Spleen (tissue), 11 donors: ENCODE results near the gene ARR3. TPM values are rescaled to one million over a fixed set of nuclear protein-coding genes. Genes with fewer than 3 reads are reported as not detected.

Experiments
- polyA plus RNA-seq, 3 donors: library from polyadenylated mRNA; stranded (reverse); fragments of 200-250 nt; gene quantifications; one replicate each; pipeline ENCODE4 v1.2.1, GENCODE V29; 2013
- small RNA-seq, 4 donors: library from RNA; depleted of rRNA; stranded (forward); fragments of <200 nt; gene quantifications; one replicate each; pipeline ENCODE3, GENCODE V24; 2016
- total RNA-seq, 7 donors: library from RNA; depleted of rRNA in 3 of 7; stranded (reverse); fragments of >200 nt in 3 of 7; fragmentation: NEBNext Ultra II Directional in 4 of 7; extraction: Animal tissue kit (Norgen Biotek cat#: 25700) in 4 of 7; gene quantifications; one replicate each; pipeline versions ENCODE4 v1.1.0 to v1.2.1, GENCODE V29; 2016 to 2021
- donor health status: healthy with polysubstance abuse.
- donor health status: DM: no; HTN: no; CAD: no; lungs with moderate emphysema.
- donor health status: DM: no; HTN: no; CAD: no.
- donor health status: Bipolar disorder and iron deficiency.
- donor health status: healthy.
- donor health status: DM: no; HTN: no; CAD: no.
- donor health status: DM: yes; HTN: yes; CAD: no.

The ARR3 gene
- total and polyA plus RNA-seq, 10 donors, result not detected

Small RNA genes lying within 50 kb of the gene (small RNA-seq; reads per million reads assigned to genes)
- gene RNA5SP507, result 0 to 0.12 (median 0.07) reads per million in 4 donors

Other genes with a start within 250 kb of the ARR3 start
- gene AWAT2, start 218.4 kb upstream of the ARR3 start, total RNA-seq, result not detected
- not detected for gene AWAT2, start 218.4 kb upstream of the ARR3 start, polyA plus RNA-seq
- gene OTUD6A, start 205.9 kb upstream of the ARR3 start, total RNA-seq, result not detected
- gene OTUD6A, start 205.9 kb upstream of the ARR3 start, polyA plus RNA-seq, result not detected
- 10 to 100 TPM; 36.4 to 67.7 (median 48.1) TPM for gene IGBP1, start 134.9 kb upstream of the ARR3 start, total RNA-seq
- 10 to 100 TPM; 48.4 to 78.4 (median 67.6) TPM for gene IGBP1, start 134.9 kb upstream of the ARR3 start, polyA plus RNA-seq
- gene DGAT2L6, start 90.9 kb upstream of the ARR3 start, total RNA-seq, result not detected
- not detected for gene DGAT2L6, start 90.9 kb upstream of the ARR3 start, polyA plus RNA-seq
- not detected for gene AWAT1, start 33.7 kb upstream of the ARR3 start, total RNA-seq
- not detected for gene AWAT1, start 33.7 kb upstream of the ARR3 start, polyA plus RNA-seq
- 1 to 10 TPM in 4 of 7 donors, under 1 TPM in 3; 0.27 to 1.8 (median 1.3) TPM for gene P2RY4, start 8.1 kb upstream of the ARR3 start, total RNA-seq
- gene P2RY4, start 8.1 kb upstream of the ARR3 start, polyA plus RNA-seq, result under 1 TPM in 2 of 3 donors, not detected in 1; 0.06 to 0.11 TPM
- gene RAB41, start 13.8 kb downstream of the ARR3 start, total RNA-seq, result not detected
- gene RAB41, start 13.8 kb downstream of the ARR3 start, polyA plus RNA-seq, result not detected
- 10 to 100 TPM; 20.0 to 28.6 (median 25.3) TPM for gene PDZD11, start 21.6 kb downstream of the ARR3 start, total RNA-seq
- gene PDZD11, start 21.6 kb downstream of the ARR3 start, polyA plus RNA-seq, result 10 to 100 TPM; 36.7 to 44.5 (median 40.2) TPM
- gene KIF4A, start 21.8 kb downstream of the ARR3 start, total RNA-seq, result 1 to 10 TPM; 1.4 to 6.0 (median 3.2) TPM
- gene KIF4A, start 21.8 kb downstream of the ARR3 start, polyA plus RNA-seq, result 1 to 10 TPM in 2 of 3 donors, under 1 TPM in 1; 0.41 to 1.5 (median 1.3) TPM
- gene GDPD2, start 155.0 kb downstream of the ARR3 start, total RNA-seq, result 100 to 1,000 TPM in 1 of 7 donors, 10 to 100 TPM in 6; 37.0 to 103 (median 68.6) TPM
- gene GDPD2, start 155.0 kb downstream of the ARR3 start, polyA plus RNA-seq, result 10 to 100 TPM in 2 of 3 donors, 1 to 10 TPM in 1; 2.4 to 82.5 (median 25.1) TPM
- 10 to 100 TPM; 27.9 to 46.3 (median 39.7) TPM for gene DLG3, start 176.5 kb downstream of the ARR3 start, total RNA-seq
- 1 to 10 TPM; 2.7 to 6.2 (median 4.3) TPM for gene DLG3, start 176.5 kb downstream of the ARR3 start, polyA plus RNA-seq